Upper lobe of left lung (tissue), 6 donors: ENCODE measurements around the gene NUDC. TPM values are rescaled to one million over a fixed set of nuclear protein-coding genes. Genes with fewer than 3 reads are reported as not detected.

Experiments used
- ATAC-seq, 2 donors: fragments of 200-7000 bp; cut with Tn5 transposase; one replicate each; pipeline ENCODE4 v1.9.1; 2022; ENCODE audit warnings: mild to moderate bottlenecking in 2 of 2, moderate library complexity in 2 of 2; ENCODE audit not compliant: low FRiP score in 2 of 2
- DNase-seq, 2 donors: peaks; one replicate each; pipeline ENCODE4 v3.0.0-alpha.2; 2019 to 2020
- H3K27ac ChIP-seq, 4 donors: fragments of 200-600 bp; sonication (generic); one replicate each; pipeline ENCODE4 v1.5.1; 2016 to 2019
- H3K27me3 ChIP-seq, 4 donors: fragments of 200-600 bp; sonication (generic); one replicate each; pipeline ENCODE4 v1.5.1; 2017 to 2019
- H3K36me3 ChIP-seq, 4 donors: fragments of 200-600 bp; sonication (generic); one replicate each; pipeline ENCODE4 v1.5.1; 2016 to 2019
- H3K4me1 ChIP-seq, 4 donors: fragments of 200-600 bp; sonication (generic); one replicate each; pipeline ENCODE4 v1.5.1; 2018 to 2019
- H3K4me3 ChIP-seq, 4 donors: fragments of 200-600 bp; sonication (generic); one replicate each; pipeline ENCODE4 v1.5.1; 2017 to 2019; ENCODE audit warnings: mild to moderate bottlenecking in 2 of 4, moderate library complexity in 1 of 4
- H3K9me3 ChIP-seq, 4 donors: fragments of 200-600 bp; sonication (generic); one replicate each; pipeline ENCODE4 v1.5.1; 2018 to 2019
- CTCF ChIP-seq, 6 experiments: fragments of 450-650 bp in 4 of 6; fragments of 200-600 bp in 2 of 6; sonication (generic) in 2 of 6; IDR thresholded peaks; one replicate each; pipeline ENCODE4 v1.5.1; 2016 to 2019; ENCODE audit warnings: antibody characterized with exemption in 6 of 6
- EP300 ChIP-seq, 4 donors: sonication (generic); formaldehyde crosslinking; IDR thresholded peaks; one replicate each; pipeline ENCODE4 v1.5.1; 2017; ENCODE audit warnings: antibody characterized with exemption in 4 of 4, control low read depth in 2 of 4
- POLR2A ChIP-seq, 4 donors: fragments of 450-650 bp; IDR thresholded peaks; one replicate each; pipeline ENCODE4 v1.5.1; 2016 to 2017; ENCODE audit warnings: antibody characterized with exemption in 4 of 4, mild to moderate bottlenecking in 2 of 4
- POLR2AphosphoS5 ChIP-seq, 2 donors: sonication (generic); formaldehyde crosslinking; IDR thresholded peaks; one replicate each; pipeline ENCODE4 v1.5.1; 2017; ENCODE audit warnings: antibody characterized with exemption in 2 of 2
- WGBS, 2 donors: methylation state at CpG; one replicate each; pipeline ENCODE4 v1.1.5; 2017 to 2018; 5-methylcytosine and 5-hydroxymethylcytosine counted together
- total RNA-seq, 6 donors: library from RNA; depleted of rRNA in 4 of 6; stranded (reverse); fragments of >200 nt in 4 of 6; gene quantifications; one replicate each; pipeline versions ENCODE4 v1.1.0 to v1.2.1, GENCODE V29; 2016 to 2021
- donor health status: DM: no; HTN: no; CAD: no; lungs with moderate emphysema.
- donor health status: DM: no; HTN: yes; CAD: no; lungs with severe emphysema.

The NUDC gene
- total RNA-seq, 6 donors from 2014 or later: 41.9 to 81.2 (median 60.2) TPM

GRCh38 chr1:26890467-26890796 is 31.1 kb upstream of the NUDC start:
- H3K36me3 ChIP-seq: peaks cover 26 to 70% (median 63%) of the 10 kb centered on the region in 4 donors
- 3 to 4% methylated on average over 10 to 12 of the region's 12 CpGs for WGBS, 2 donors
- peak; percentile 24 to 67 for ATAC-seq

GRCh38 chr1:26894263-26894662 is 27.3 kb upstream of the NUDC start:
- DNase-seq: no peak
- 91% methylated on average over 13 of the region's 13 CpGs for WGBS, 2 donors
- no peak for ATAC-seq
- no peaks in the 10 kb centered on the region for H3K9me3 ChIP-seq
- H3K4me3 ChIP-seq: no peak overlapping the region
- peaks cover 14 to 27% (median 14%) of the 10 kb centered on the region in 4 donors for H3K4me1 ChIP-seq
- TF ChIP-seq POLR2A (IDR thresholded peaks at IDR 0.05) (no peak), CTCF (IDR thresholded peaks at IDR 0.05) (no peak), EP300 (IDR thresholded peaks at IDR 0.05) (no peak), POLR2AphosphoS5 (IDR thresholded peaks at IDR 0.05) (no peak)
- H3K36me3 ChIP-seq: peaks cover 22 to 65% (median 48%) of the 10 kb centered on the region in 4 donors
- H3K27me3 ChIP-seq: no peaks in the 10 kb centered on the region
- no peak overlapping the region for H3K27ac ChIP-seq

More at GRCh38 chr1:26890467-26890796, 31.1 kb upstream of the NUDC start:
- H3K4me3 ChIP-seq: peak overlapping the region; percentile 73 to 100 (median 88)
- peak overlapping the region; percentile 88 to 97 (median 94) for H3K27ac ChIP-seq
- H3K27me3 ChIP-seq: no peaks in the 10 kb centered on the region
- no peaks in the 10 kb centered on the region for H3K9me3 ChIP-seq
- DNase-seq: no peak
- H3K4me1 ChIP-seq: peaks cover 13 to 23% (median 15%) of the 10 kb centered on the region in 4 donors
- TF ChIP-seq POLR2A (IDR thresholded peaks at IDR 0.05): no peak
- peak in 1 of 6 experiments; percentile 2 for TF ChIP-seq CTCF (IDR thresholded peaks at IDR 0.05)

- Histone ChIP-seq H3K36me3 (peaks cover 22 to 60% (median 44%) of the 10 kb centered on the region in 4 donors), H3K4me1 (peaks cover 15 to 28% (median 16%) of the 10 kb centered on the region in 4 donors), H3K9me3 (no peaks in the 10 kb centered on the region), H3K27me3 (no peaks in the 10 kb centered on the region), H3K27ac (no peak overlapping the region), H3K4me3 (no peak overlapping the region)
- no peak for TF ChIP-seq EP300 (IDR thresholded peaks at IDR 0.05)
- TF ChIP-seq POLR2A (IDR thresholded peaks at IDR 0.05): no peak
- no peak for TF ChIP-seq POLR2AphosphoS5 (IDR thresholded peaks at IDR 0.05)
- DNase-seq (no peak), ATAC-seq (no peak)
- 86 to 96% methylated on average over 8 to 9 of the region's 9 CpGs for WGBS, 2 donors
Measured at GRCh38 chr1:26897351-26897750, 24.2 kb upstream of the NUDC start.

GRCh38 chr1:26900001-26900814 is 21.3 kb upstream of the NUDC start, which contains the start of gene GPATCH3:
Gene GPATCH3 (minus strand): TSS chr1:26900467. CDS start chr1:26900442, 25 bp downstream.
- 0 to 1% methylated on average over 44 to 50 of the region's 50 CpGs for WGBS, 2 donors

More at GRCh38 chr1:26900001-26900814, 21.3 kb upstream of the NUDC start, which contains the start of gene GPATCH3:
- peaks cover 7 to 31% (median 17%) of the 10 kb centered on the region in 4 donors for H3K36me3 ChIP-seq
- ATAC-seq (peak; percentile 90 to 95), DNase-seq (peak; percentile 88 to 91)
- peak within 1 kb of the TSS; percentile 85 to 93 (median 88) for H3K27ac ChIP-seq
- peak; percentile 81 to 95 for TF ChIP-seq POLR2AphosphoS5 (IDR thresholded peaks at IDR 0.05)
- peak in 1 of 4 donors; percentile 27 for TF ChIP-seq EP300 (IDR thresholded peaks at IDR 0.05)
- peak in 2 of 6 experiments; percentile 6 to 10 for TF ChIP-seq CTCF (IDR thresholded peaks at IDR 0.05)
- peak in 3 of 4 donors; percentile 35 to 83 (median 78) for TF ChIP-seq POLR2A (IDR thresholded peaks at IDR 0.05)
- H3K4me3 ChIP-seq: peak within 1 kb of the TSS; percentile 71 to 100 (median 84)
- no peaks in the 10 kb centered on the region for H3K27me3 ChIP-seq
- H3K9me3 ChIP-seq: no peaks in the 10 kb centered on the region
- peaks cover 15 to 28% (median 16%) of the 10 kb centered on the region in 4 donors for H3K4me1 ChIP-seq
